ENCODE results near the gene HS1BP3.

Gene HS1BP3, protein sequence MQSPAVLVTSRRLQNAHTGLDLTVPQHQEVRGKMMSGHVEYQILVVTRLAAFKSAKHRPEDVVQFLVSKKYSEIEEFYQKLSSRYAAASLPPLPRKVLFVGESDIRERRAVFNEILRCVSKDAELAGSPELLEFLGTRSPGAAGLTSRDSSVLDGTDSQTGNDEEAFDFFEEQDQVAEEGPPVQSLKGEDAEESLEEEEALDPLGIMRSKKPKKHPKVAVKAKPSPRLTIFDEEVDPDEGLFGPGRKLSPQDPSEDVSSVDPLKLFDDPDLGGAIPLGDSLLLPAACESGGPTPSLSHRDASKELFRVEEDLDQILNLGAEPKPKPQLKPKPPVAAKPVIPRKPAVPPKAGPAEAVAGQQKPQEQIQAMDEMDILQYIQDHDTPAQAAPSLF

DNA sequence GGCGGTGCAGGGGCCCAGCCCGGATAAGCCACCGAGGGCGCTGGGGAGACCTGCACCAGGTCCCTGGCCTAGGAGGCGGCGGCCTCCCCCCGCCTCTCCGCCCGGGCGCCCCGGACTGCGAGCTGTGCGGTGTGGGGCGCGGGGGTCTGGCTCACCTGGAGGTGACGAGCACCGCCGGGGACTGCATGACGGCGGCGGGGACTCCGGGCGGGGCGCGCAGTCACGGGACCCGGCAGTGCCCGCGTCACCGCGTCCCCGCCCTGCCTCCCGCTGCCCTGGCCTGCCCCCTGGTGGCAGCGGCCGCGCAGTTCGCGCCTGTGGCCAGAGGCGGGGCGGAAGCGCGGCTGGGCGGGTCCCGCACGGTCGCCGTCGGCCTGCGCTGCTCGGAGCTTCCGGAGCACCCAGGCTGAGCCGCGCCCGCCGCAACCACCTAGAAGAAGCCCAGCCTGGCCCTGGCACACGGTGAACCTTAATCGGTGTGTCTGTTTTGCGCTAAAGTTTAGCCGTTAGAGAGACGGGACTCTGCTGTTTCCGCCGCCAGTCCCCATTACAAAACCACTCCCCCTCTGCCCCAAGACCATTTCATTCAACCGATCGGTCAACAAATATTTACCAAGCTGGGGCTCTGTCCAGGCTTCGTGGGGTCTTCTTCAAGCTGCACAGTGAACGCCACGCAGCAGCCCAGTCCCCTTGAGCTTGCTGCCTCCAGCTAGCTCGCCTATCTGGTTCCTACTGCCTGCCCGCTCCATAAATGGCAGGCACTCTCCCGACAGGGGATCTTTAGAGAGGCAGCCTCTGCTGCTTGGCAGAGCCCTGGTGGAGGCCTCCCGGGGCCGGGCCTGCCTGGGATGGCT lies at the start of gene HS1BP3:
Gene HS1BP3 (minus strand): TSS at position 222 of the 854 bp plus-strand sequence. CDS start 35 bp downstream, at position 187.
- peak; percentile 99 for DNase-seq (ENCODE audit: low spot score)
- TF ChIP-seq, protein P1, sequence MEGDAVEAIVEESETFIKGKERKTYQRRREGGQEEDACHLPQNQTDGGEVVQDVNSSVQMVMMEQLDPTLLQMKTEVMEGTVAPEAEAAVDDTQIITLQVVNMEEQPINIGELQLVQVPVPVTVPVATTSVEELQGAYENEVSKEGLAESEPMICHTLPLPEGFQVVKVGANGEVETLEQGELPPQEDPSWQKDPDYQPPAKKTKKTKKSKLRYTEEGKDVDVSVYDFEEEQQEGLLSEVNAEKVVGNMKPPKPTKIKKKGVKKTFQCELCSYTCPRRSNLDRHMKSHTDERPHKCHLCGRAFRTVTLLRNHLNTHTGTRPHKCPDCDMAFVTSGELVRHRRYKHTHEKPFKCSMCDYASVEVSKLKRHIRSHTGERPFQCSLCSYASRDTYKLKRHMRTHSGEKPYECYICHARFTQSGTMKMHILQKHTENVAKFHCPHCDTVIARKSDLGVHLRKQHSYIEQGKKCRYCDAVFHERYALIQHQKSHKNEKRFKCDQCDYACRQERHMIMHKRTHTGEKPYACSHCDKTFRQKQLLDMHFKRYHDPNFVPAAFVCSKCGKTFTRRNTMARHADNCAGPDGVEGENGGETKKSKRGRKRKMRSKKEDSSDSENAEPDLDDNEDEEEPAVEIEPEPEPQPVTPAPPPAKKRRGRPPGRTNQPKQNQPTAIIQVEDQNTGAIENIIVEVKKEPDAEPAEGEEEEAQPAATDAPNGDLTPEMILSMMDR (IDR thresholded peaks at IDR 0.05; ENCODE audit: extremely low read depth, missing control alignments), result peak; percentile 99

DNA sequence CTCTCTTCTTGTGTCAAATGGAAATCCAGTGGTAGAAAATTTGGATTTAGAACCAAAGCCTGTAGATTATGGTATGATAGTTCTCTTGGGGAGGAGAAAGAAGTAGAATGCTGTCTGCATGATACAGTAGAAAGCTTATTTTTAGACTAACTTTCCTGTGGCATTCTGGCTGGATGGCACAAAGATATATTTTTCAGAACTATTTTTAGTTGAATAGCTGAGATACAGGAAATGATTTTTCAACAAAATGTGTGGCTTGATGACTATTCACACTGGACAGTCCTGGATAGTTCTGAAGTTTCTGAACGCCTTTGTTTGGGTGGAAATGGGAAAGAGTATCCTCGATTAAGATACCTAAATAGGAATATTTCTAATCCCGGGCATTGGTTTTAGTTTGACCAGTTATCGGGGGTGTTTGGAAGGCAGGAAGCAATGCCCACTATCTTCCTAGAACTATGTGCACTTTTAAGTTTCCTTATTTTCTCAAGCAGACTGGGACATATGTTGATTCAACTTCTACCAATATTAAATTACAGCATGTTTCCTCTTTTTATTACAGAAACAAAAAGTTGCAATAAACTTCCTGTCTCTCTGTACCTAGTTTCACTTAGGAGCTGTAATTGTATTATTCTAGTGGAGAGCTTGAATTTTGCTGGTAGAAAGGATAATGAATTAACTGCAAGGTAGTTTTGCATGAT lies 48.2 kb upstream of the HS1BP3 start:
- DNase-seq (ENCODE audit: low spot score), result no peak

DNA sequence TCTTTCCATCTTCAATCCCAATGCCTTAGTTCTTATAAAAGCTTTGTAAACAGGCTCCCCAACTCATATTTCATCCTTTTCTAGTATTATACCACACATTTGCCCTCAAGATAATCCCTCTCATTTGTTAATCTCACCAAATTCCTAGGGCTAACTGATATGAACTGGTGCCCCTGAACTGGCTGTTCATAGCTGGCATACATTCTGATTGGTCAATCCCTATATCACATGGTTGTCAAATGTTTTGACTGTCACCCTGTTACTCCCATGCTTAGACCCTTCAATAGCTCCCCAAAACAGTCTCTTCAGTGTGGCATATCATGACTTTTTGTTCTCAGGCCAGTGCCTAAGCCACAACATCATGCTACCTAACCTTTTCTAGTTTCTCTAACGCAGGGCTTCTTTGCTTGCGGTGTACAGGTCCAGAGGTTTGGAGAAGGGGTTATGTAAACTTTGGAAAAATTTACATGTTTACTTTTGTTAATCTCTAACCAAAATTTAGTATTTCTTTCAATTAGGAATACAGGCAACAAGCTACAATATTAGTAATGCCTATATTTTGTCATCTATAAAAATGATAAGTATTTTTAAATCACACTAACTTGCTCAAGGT lies 46.5 kb upstream of the HS1BP3 start:
- TF ChIP-seq, protein P1 (IDR thresholded peaks at IDR 0.05; ENCODE audit: extremely low read depth, missing control alignments), result no peak
- no peak for DNase-seq (ENCODE audit: low spot score)

More for the DNA sequence above, 48.2 kb upstream of the HS1BP3 start:
- TF ChIP-seq, protein P1 (IDR thresholded peaks at IDR 0.05; ENCODE audit: extremely low read depth, missing control alignments), result no peak

DNA sequence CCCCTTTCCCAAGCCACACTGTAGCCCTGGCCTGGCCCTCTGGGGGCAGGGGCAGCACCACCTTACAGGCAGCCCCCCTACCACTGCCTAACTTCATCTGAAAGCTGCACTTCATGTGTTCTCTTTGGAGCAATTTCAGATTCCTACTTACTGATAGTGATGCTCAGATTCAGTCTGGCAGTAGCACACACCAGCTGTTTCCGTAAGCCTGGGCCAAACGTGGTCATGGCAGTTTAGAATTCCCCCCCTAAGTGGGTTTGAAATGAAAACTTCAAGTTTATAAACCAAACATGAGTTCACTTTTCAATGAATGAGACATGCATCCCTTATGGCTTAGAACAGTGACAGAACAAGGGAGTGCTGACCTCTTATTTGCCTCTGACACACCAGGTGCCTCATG lies 45.5 kb upstream of the HS1BP3 start:
- TF ChIP-seq, protein P1 (IDR thresholded peaks at IDR 0.05; ENCODE audit: extremely low read depth, missing control alignments), result no peak
- no peak for DNase-seq (ENCODE audit: low spot score)

DNA sequence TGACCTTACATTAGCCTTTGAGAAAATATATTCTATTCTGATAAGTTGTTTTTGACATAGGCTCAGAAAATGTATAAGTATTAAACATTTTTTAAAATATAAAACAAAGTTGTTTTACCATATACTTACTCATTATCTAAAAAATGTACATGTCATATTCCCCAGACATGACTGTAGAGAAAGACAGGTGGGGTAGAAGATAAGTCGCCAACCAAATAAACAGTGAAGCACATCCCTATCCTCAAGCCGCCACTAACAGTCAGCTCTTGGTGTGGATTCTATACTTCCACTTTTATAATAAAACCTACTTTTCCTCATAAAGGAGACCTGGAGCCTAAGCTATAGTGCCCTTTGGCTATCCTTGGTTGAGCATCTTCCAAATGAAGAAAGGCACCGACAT lies 42.4 kb upstream of the HS1BP3 start:
- DNase-seq (ENCODE audit: low spot score), result no peak
- TF ChIP-seq, protein P1 (IDR thresholded peaks at IDR 0.05; ENCODE audit: extremely low read depth, missing control alignments), result no peak

DNA sequence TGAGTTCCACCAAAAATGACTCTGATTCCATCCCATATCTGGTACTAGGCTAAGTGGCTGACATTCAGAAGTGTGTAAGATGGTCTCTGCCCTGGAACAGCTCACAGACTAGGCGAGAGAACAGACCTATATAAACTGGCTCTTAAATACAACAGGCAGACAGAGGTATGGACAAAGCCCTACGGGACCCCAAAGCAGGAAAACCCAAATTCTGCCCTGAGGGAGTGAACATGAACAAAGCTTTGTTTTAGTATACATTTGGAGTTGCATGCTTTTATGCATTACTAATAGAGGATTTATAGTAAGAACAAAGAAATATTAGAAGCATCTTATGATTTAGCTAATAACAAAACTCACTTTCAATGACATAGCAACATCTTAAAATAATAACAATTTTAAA lies 41.2 kb upstream of the HS1BP3 start:
- no peak for DNase-seq (ENCODE audit: low spot score)
- TF ChIP-seq, protein P1 (IDR thresholded peaks at IDR 0.05; ENCODE audit: extremely low read depth, missing control alignments), result no peak
